HL-60/S4 treated with phorbol 12-myristate 13-acetate at 8.2 ng/mL for 4 days and 3 days (cell line): ENCODE data around the gene HCN2.
"Not testable (repeated sequence)": the region's sequence is repeated elsewhere in the genome, so short reads cannot be mapped to it uniquely, and the experiment has no call there.

ENCODE experiments used
- in situ Hi-C: fragments of 300-500 bp; cut with MboI; formaldehyde crosslinking; loops from 2 replicates; pipeline ENCODE4 v1.15.0; 2022; ENCODE audit warnings: low sequenced_read_pairs

The HCN2 gene

DNA sequence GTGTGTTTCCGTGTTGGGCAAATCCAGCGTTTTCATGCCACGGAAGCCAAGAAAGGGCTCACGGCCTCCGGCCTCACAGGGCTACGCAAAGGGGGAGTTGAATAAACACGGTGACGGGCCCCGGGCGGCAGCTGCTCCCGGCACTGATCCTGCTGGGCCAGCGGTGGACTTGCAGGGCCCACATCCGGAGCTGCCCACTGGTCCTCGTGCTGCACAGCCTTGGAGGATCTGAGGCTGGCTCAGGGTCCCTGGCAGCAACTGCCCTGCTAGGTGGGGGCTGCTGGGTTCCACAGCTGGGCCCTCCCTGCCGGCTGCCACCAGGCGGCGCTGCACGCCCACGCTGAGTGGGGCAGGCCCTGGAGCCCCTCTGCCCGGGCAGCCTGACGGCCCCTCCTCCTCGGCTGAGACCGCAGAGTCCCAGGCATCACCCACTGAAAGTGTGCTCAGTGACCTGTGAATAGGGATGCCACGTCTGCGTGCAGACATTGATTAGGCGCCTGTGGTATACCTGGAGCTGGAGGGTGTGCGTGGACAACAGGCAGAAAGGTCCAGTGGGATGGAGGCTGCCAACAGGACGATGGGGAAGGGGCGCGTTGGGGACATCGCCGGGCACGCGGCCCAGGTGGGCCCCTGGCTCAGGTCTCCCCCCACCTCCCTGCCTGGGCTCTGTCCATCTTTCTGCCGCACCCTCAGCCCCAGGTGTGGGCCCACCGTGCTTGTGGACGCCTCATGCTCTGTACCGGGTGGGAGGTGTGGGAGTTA, 5.3 kb upstream of the HCN2 start:
- in situ Hi-C loops: no loop called here

DNA sequence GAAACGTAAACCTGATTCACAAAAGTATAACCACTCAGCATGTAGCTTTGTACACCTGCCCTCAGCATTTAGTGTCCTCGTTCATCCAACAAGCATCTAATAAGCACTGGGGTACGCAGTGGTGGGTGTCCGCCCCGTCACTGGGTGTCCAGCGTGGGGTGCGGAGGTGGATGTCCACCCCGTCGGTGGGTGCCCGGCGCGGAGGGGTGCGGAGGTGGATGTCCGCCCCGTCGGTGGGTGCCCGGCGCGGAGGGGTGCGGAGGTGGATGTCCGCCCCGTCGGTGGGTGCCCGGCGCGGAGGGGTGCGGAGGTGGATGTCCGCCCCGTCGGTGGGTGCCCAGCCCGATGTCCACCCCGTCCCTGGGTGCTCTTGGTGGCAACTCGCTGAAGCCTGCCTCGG, 4.5 kb upstream of the HCN2 start:
- in situ Hi-C loops: not testable (repeated sequence)

DNA sequence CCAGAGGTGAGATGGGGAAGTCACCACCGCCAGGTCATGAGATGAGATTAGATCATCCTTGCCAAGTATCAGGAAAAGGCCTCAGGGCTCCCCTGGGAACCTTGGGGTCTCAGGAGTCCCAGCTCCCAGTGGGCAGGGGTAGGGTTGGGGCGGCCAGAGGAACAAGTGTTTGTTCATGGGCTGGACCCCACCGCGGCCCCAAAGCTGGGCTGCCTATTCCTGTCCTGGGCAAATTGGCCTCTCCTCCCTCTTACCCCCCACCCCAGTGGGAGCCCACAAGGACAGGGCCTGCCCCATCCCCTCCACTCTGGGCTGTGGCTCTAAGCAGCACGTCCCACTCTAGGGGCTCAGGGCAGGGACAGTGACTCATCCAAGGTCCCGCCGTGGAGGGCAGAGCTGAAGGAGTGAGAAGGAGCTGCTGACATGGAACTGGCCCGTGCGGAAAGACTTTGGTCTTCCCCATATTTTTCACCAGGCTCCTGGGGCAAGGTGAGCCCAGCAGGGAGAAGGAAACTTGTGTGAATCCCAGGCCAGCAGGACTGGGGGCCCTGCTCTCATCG, 4.0 kb upstream of the HCN2 start:
- in situ Hi-C loops: no loop called here

DNA sequence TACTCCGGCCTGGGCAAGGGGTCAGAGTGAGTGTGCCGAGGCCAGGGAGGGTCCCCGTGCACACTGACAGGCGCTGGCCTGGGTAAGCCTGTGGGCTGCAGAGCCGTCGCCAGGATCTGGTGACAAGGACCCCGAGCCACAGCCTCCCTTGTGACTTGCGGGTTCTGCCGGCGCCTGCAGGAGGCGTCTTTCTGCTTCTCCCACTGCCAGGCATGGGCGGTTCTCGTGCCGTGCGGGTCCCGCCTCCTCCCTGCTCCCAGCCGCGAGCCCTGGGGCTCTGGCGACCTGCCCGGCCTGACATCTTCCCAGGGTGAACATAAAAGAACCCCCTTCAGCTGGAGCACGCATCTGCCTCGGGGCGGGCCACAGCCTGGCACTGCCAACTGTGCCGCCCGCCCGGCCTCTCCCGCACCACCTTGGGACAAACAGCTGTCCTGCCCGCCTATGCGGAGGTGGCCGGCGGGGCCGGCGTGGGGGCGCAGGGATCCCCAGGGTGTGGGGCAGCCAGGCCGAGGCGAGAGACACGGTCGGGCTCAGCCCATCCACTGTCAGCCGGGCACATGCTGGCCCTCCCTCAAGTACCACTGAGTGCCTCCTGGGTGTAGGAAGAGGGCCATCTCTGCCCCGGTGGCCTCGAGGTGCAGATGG, 1.5 kb upstream of the HCN2 start:
- in situ Hi-C loops: no loop called here

DNA sequence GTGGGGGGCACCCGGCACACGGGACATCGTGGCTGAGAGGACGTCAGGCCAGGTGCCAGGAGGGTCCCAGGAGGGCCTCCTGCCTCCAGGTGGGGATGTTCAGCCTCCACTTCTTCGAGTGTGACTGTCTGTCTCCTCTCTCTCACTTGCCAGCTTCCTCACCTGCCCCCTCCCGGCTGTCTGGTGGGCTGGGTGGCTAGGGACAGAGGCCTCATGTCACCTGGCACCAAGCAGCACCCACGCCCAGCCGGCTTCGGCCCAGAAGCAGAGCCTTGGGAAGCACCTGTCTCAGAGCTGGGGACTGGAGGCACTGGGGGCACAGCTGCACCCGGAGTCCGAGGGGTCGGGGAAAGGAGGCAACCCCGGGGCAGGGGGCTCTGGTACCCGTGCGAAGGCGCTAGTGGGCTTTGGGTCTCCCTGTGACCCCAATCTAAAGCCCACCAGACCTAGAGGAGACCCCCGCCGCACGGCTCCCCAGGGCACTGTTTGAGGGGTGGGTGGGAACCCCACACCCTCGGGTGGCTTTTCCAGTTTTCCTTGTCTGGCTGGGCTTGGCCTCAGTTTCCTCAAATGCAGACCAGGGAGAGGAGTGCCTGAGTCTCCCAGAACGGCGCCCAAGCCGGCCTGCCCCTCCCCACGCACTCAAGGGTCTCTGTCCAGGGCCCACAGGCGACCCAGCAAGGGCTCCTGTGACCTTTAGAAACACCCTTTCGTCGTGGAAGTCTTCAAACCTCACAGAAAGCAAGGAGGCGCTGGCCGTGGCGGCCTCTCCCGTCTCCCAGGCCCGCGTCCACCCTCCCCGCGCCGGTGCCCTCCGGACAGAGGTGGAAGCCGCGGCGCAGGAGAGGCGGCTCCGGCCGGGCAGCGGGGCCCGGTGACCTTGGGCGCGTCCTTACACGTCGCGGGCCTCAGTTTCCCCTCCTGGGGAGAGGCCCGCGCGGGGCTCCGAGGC, 664 bp upstream of the HCN2 start:
- in situ Hi-C loops: no loop called here

DNA sequence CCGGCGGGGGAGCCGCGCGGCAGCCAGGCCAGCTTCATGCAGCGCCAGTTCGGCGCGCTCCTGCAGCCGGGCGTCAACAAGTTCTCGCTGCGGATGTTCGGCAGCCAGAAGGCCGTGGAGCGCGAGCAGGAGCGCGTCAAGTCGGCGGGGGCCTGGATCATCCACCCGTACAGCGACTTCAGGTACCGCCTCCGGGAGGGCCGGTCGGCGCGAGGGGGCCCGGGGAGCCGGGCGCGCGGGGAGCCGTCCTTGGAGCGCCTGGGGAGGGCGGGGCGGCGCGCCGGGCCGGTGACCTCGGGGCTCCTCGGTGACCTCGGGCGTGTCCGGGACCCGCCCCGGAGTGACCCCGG, 690 bp downstream of the HCN2 start:
- in situ Hi-C loops: no loop called here

DNA sequence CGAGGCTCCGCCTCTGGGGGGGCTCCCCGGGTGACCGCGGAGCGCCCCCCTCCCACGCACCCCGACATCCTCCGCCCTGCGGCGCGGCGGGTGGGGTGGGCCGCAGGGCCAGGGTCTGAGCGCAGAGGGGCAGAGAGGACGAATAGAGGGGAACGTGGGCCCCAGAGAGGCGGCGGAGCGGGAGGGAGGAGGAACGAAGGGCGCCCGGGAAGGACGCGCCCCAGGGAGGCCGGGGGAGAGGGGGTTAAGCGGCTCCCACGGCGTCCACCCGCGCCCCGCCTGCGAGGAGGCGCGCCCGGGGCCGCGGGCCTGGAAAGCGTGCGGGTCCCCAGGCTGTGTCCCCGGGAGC, 1.0 kb downstream of the HCN2 start:
- in situ Hi-C loops: no loop called here

DNA sequence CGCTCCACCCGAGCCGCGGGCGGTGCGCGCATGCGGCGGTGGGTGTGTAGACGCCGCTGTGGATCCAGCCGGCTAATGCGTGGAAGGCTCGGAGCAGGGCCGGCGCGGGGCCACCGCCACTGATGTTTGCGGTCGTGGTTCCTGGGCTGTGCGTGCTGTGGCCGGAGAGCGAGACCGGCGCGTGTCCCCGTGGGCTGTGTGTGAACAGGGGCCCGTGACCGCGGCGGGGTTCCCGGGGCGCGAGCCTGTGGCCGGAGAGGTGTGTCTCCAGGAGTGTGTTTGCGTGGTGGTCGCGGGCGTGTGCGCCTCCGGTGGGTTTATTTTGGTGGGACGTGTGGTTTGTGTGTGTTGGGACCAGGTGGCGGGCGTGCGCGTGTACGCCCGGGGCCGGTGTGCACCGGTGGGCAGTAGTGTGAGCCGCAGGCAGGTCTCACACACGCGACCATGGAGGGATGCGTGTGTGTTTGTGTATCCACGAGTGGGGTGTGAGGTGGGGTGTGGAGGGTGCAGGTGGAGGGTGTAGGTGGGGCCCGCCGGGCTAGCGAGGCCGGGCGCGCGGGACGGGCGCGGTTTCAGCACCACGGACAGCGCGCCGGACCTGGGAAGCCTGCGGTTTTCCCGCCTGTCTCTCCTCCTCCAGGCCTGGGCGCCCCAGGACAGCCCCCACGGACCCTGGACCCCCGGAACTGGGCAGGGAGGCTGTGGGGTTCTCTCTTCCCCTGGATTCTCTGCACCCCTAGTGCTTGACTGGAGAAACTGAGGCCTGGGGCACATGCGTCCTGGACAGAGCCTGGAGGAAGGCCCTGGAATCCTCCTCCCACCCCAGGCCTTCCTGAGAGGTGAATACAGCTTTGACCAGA, 1.6 kb downstream of the HCN2 start:
- in situ Hi-C loops: no loop called here

DNA sequence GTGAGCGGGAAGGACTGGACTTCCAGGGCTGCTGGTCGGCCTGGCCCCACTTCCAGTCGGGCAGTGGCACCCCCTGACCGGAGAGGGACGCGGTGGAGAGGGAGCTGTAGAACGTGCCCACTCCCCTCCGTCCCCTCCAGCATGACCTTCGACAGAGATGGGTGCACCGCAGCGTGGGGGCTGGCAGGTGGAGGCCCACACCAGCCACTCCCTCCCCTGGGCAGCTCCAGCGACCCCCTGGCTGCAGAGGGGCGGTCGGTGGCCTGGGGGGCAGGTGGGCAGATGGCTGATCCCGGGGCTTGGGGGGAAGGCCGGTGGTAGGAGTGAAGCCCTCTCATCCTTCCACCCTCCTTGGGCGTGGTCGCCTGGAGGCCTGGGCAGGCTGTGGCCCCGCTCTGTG, 2.4 kb downstream of the HCN2 start:
- in situ Hi-C loops: no loop called here

DNA sequence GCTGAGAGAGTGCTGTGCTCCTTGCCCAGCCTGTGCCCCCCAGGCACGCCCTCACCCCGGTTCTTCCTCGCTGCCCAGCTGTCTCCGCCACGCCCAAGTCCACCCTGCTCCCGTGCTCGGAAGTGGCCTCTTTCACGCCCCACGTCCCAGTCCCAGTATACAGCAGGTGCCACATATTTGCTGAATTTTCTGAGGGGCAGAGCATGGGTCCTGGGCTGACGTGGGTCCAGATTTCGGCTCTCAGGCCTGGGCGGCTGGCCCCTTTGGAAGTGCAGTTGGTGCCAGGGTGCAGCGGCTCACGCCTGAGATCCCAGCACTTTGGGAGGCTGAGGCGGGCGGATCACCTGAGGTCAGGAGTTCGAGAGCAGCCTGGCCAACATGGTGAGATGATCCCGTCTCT, 3.4 kb downstream of the HCN2 start:
- in situ Hi-C loops: no loop called here

DNA sequence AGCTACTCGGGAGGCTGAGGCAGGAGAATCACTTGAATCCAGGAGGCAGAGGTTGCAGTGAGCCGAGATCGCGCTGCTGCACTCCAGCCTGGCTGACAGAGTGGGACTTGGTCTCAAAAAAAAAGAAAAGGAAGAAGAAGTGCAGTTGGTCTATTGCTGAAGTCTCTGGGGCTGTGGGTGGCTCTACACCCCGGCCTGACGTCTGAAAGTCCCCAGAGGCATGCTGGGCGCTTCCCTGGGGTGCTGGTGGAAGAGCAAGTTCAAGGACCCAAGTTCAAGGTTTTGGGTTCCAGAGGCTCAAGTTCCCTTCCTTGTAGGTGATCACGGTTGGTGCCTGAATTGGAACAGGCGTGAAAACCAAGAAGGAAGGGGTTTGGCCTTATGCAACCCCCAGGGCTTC, 3.8 kb downstream of the HCN2 start:
- in situ Hi-C loops: no loop called here

DNA sequence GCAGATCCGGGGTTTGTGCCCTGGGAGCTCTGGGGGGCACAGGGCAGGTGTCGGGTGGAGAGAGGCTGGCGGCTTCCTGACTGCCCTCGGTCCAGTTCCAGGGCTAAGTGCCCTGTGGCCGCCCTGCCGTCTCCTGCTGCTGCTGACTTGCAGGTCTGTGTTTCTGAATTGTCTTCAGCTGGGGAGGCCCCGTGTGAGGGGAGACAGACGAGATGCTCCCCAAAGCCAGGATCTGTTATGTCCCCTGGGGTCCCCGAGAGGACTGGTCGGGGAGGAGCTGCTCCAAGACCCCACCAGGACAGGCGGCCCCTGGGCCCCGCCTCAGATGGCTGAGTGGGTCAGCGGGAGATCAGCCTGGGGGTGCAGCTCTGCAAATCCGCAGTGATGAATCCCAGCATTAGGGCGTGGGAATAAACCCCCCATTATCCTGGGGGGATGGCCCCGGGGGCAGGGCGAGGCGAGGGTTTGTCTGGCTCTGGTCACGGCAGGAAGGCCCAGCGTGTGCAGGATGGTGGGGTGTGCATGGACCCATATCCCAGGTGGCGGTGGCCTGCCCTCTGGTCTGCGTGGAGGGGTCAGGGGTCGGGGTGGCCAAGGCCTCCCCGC, 4.7 kb downstream of the HCN2 start:
- in situ Hi-C loops: no loop called here

DNA sequence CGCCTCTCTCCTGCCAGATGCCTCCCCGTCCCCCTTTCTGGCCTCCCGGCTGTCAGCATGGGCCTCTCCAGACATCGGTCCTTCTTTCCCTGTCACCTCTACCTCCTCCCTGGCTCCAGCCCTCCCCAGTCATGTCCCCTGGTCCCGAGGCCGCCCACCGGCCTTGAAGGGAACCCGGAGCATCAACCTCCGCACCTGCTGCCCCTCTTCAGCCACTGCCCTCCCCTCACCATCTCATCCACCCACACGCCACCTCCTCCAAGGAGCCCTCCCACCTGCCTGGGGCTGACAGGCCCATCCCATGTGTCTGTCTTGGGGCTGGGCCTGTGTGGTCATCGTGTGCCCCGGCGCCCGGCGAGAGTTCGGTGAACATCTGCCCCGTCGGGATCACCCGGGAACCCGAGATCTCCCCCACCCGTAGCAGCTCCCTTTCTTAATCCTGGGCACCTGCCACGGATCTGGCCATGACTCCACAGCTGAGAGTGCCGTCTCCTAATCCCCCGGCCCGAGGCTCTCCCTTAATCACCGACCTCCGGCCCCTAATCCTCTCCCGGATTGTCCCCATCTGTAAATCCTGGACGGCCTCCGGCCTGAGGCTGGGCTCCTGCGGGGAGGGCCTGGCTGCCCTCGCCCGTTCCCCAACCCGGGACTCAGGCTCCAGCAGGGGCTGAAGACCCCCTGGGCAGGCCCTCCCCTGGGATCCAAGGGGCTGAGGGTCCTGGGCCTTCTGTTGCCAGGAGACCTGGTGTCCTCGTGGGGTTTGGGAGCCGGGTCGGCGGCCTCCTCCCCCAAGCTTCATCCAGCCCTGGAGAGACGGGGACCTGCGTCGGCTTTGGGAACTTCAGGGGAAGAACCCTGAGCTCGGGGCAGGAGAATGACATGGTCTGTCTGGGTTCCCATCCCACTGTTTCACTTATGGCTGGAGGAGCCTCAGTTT, 5.9 kb downstream of the HCN2 start:
- in situ Hi-C loops: no loop called here

DNA sequence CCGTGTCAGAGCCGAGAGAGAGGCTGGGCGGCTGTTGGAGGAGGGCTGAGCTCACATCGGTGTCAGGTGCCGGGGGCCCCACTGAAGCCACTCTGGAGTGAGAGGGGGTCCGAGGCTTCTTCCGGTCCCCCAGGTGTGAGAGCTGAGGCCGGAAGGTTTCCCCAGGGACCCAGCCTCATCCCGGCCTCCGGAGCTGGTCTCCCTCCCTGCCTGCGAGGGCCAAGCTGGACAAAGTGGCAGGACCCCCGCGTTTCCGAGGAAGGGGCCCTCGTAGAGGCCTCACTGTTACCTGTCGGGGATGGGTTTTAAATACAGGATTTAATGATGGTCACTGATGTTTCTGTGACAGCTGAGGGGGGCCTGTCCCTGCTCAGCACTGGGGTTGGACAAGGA, 6.6 kb downstream of the HCN2 start:
- in situ Hi-C loops: no loop called here

DNA sequence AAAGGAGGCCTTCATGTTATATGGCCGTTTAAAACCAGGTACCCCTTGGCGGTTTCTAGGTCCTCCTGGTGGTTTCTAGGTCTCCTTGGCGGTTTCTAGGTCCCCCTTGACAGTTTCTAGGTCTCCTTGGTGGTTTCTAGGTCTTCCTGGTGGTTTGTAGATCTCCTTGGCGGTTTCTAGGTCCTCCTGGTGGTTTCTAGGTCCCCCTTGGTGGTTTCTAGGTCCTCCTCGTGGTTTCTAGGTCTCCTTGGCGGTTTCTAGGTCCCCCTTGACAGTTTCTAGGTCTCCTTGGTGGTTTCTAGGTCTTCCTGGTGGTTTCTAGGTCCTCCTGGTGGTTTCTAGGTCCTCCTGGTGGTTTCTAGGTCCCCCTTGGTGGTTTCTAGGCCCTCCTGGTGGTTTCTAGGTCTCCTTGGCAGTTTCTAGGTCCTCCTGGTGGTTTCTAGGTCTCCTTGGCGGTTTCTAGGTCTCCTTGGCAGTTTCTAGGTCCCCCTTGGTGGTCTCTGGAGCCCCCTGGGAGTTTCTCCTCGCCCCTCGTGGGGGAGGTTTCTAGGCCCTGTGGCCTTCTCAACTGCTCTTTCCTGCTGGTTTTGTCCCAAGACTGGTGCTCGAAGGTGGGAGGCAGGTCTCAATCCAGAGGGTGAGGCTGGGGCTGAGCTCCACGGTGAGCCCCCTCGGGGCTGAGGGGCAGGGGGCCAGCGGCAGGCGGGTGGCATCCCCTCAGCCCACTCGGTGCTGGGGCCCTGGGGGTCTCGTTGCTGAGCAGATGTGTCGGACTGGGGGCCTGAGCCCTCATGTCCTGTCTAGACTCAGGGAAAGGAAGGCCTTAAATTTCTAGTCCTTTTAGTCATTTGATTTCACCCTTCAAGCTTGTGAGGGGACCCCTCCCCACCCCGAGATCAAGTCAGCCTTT, 8.0 kb downstream of the HCN2 start:
- in situ Hi-C loops: no loop called here

DNA sequence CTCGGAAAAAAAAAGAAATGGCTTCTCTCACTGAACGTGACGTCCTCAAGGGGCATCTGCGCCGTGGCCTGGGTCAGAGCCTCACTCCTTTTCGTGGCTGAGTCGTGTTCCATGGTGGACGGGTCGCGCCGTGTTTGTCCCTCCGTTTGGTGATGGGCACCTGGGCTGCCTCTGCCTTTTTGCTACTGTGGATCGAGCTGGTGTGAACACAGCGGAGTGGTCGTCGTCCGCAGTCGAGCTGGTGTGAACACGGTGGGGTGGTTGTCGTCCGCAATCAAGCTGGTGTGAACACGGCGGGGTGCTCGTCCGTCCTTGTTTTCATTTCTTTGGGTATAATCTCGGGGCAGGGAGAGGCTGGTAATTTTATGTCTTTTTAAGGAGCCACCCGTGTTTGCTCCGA, 11.6 kb downstream of the HCN2 start:
- in situ Hi-C loops: no loop called here

DNA sequence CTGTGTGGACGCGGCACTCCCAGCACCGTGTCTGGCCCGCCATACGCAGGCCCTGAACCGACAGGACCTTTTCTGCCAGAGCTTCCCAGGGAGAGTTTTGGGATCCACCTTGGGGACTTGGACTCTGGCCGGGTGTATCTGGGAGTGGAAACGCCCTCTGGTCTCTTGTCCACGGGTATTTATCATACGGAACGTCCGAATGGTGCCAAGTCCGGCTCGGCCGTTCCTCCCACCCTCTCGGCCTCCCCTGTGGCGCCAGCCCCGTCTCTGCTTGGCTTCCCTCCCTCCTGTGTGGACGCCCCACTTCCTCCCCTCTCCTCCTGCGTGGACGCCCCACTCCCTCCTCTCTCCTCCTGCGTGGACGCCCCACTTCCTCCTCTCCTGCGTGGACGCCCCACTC, 12.1 kb downstream of the HCN2 start:
- in situ Hi-C loops: no loop called here
